Stimulated activated CD4-positive, alpha-beta T cell treated with anti-CD3 and anti-CD28 coated beads, Interleukin-15, amount 100 ng/mL, for 24 hours (primary cell): ENCODE data around the gene PPIL4.
A peak's percentile ranks its signal among the peaks of the same experiment; 100 is the strongest.

ENCODE experiments used
- DNase-seq: peaks from one replicate; pipeline ENCODE4 v3.0.0-alpha.2; 2020

PPIL4 gene, protein sequence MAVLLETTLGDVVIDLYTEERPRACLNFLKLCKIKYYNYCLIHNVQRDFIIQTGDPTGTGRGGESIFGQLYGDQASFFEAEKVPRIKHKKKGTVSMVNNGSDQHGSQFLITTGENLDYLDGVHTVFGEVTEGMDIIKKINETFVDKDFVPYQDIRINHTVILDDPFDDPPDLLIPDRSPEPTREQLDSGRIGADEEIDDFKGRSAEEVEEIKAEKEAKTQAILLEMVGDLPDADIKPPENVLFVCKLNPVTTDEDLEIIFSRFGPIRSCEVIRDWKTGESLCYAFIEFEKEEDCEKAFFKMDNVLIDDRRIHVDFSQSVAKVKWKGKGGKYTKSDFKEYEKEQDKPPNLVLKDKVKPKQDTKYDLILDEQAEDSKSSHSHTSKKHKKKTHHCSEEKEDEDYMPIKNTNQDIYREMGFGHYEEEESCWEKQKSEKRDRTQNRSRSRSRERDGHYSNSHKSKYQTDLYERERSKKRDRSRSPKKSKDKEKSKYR

GRCh38 chr6:149545754-149546471, at the start of gene PPIL4:
TSS of gene PPIL4 (minus strand) at chr6:149546043. CDS start at chr6:149546005, 38 bp downstream.
- peak; percentile 97 for DNase-seq

DNA sequence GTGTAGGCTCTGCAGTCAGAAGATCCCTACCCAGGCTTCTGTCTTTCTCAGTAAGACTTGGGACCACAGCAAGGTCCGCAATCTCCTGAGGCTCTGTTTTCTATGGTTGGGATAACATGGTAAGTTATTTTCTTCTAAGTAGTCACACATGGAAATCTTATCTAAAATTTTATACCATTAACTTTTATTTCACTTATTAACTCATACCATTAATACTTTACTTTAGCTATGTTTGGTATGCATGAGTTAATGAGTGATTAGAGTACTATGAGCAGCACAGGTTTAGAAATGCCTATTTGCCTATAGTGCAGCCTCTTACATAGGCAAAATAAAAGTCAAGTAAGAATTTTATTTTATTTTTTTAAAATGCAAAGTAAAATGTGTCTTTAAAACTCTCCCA, 47.6 kb upstream of the PPIL4 start:
- no peak for DNase-seq

DNA sequence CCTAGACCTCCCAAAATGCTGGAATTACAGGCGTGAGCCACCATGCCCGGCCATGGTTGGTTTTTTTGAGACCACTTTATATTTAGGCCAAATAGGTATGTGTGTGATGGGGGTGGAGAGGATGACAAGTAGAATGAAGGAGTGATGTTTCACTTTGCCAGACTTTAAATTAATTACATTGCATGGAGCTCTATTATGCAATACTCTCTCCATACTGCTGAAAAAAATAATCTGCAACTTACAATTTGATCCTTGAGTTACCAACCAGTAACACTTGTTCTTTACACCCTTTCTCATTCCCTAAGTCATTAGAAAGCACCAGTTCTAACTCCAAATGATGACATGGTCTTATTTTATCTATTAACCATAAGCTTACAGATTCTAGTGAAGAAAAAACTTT, 47.1 kb upstream of the PPIL4 start:
- DNase-seq, result no peak

DNA sequence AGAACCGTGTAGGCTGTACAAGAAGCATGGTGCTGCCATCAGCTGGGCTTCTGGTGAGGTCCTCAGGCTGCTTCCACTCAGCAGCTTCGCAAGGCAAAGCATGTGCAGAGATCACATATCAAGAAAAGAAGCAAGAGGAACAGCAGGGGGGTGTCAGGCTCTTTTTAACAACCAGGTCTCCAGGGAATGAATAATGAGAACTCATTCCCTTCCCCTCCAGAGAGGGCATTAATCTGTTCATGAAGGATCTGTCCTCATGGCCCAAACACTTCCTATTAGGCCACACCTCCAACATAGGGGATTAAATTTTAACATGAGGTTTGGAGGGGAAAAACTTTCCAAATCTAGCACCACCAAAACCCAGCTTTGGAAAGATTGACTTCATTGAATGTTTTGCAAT, 40.3 kb upstream of the PPIL4 start:
- DNase-seq, result no peak

GRCh38 chr6:149581349-149581748, 35.5 kb upstream of the PPIL4 start:
- DNase-seq, result no peak

GRCh38 chr6:149580880-149581279, 35.0 kb upstream of the PPIL4 start:
- no peak for DNase-seq

DNA sequence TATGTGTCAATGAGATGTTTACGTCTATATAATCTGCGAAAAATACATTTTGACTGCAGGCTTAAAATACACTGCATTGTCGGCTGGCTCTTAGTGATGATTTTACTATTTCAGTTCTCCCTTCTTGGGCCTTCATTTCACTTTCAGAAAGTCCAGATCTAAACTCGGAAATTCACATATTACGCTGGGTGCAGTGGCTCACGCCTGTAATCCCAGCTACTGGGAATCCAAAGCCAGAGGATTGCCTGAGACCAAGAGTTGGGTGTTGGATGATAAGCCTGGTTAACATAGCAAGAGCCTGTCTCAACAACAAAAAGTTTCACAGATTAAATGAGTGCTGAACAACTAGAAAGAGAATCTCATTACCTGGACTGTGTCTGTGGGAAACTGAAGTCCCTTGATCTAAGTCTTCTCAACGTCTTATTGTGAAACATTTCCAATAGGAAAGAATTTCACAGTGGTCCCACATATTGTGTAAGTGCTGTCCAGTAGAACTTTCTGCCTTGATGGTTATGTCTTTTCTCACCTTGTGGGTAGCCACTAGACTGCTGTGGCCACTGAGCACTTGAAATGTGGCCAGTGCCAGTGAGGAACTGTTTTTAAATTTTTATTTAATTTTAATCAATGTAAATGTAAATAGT, 22.2 kb upstream of the PPIL4 start:
- DNase-seq, result no peak

DNA sequence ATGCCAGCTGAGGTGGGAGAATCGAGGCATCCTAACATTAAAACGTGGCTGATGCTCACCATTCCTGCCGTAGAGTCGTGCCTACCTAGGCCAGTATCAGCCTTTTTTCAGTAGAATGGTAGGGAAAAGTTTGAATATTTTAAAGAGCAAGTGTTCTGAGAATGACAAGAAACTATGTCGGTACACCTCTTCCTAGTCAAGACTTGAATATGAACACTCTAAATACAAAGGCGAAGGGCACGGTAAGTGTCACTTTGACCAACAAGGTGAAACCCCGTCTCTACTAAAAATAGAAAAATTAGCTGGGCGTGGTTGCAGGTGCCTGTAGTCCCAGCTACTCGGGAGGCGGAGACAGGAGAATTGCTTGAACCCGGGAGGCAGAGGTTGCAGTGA, 21.3 kb upstream of the PPIL4 start:
- no peak for DNase-seq

GRCh38 chr6:149566410-149567193, 20.8 kb upstream of the PPIL4 start:
- DNase-seq, result peak; percentile 68

GRCh38 chr6:149565527-149566409, 19.9 kb upstream of the PPIL4 start, which contains the start of gene GINM1:
TSS of gene GINM1 (plus strand) at chr6:149566375. CDS start at chr6:149566415, 40 bp downstream.
- DNase-seq, result peak; percentile 96

- no peak for DNase-seq
Measured at GRCh38 chr6:149563928-149564325, 18.1 kb upstream of the PPIL4 start.

GRCh38 chr6:149563203-149563927, 17.5 kb upstream of the PPIL4 start:
- DNase-seq, result no peak

GRCh38 chr6:149560736-149561135, 14.9 kb upstream of the PPIL4 start:
- peak; percentile 17 for DNase-seq

GRCh38 chr6:149559389-149559788, 13.5 kb upstream of the PPIL4 start:
- DNase-seq, result no peak

- no peak for DNase-seq
Measured at GRCh38 chr6:149558029-149558428, 12.2 kb upstream of the PPIL4 start.

GRCh38 chr6:149551920-149552319, 6.1 kb upstream of the PPIL4 start:
- no peak for DNase-seq

DNA sequence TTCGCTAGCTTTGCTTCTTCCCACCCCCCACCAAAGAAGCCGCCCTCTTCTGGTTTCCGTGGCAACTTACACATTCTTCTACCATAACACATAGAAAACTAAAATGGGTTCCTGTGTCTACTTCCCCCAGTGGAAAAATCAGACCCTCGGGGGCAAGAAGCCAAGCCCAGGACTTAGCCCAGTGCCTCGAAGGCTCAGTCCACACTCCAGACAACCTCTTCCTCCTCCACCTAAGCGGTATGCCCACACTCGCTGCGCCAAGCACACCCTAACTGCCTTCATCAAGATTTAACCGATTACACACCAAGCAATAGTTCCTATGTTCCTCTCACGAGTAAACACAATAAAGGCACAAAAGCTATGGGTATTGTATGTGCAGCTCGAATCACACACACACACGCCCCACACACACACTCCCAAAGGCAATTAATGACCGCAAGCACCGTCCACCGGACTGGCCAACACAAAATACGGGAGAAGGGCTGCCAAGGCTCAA, 537 bp downstream of the PPIL4 start:
- DNase-seq, result peak; percentile 65

DNA sequence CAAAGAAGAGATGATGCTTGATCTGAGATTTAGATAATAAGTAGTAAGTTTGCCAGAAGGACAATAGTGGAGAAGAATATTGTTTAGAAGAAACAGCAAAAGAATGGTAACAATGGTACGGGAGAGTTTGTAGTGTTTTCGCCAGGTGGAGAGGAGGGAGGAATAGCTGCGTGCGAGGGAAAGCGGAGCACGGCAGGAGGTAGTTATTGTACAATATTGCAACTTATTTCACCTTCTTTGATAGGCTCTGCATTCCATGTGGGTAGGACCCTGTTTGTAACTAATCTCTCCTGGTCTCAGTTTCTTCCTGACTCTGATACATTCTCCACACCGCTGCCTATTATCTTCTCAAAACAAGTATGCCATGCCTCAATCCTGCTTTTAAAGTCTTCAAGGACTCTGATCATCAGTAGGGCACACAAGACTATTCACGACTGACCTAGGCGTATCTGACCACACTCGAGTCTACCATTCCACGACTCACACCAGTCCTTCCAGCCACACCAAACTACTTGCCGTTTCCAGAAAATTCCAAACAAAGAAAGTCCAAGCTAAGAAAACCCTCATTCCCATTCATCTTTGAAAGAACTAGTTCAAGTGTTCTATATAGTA, 1.1 kb downstream of the PPIL4 start:
- DNase-seq, result no peak

DNA sequence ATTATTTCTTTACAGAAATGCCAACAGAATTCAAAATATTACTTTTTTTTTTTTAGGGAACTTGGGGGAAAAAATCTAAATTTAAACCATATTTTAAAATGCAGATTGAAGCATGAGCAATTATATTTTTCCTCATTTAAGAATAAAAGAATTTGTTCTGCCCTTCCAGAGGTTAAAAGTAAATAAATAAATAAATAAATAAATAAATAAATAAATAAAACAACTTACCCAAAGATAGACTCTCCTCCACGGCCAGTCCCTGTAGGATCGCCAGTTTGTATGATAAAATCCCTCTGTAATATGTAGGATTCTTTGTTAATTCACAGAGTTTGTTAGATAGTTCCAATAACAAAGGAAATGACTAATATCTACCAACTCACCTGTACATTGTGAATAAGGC, 4.7 kb downstream of the PPIL4 start:
- DNase-seq, result no peak

DNA sequence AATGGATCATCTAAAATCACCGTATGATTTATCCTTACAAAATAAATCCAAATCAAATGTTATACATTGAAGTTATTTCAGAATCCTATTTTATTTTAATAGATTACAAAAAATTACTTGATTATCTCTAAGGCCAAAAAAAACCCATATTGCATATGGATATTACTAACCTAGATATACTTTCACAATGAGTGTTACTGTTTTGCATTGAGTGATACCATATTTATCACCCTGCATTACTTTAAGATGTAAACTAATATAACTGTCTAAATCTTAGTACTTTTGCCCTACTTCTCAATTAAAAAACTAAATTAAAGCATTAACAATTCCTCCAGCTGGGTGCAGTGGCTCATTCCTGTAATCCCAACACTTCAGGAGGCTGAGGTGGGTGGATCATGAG, 11.1 kb downstream of the PPIL4 start:
- DNase-seq, result no peak
